Kidney glomerular epithelial cell (primary cell): ENCODE measurements around the gene KDM8.

ENCODE experiments used
- DNase-seq: peaks from one replicate; lab custom pipeline; 2025; lab: John Stamatoyannopoulos, UW

Gene KDM8

DNA sequence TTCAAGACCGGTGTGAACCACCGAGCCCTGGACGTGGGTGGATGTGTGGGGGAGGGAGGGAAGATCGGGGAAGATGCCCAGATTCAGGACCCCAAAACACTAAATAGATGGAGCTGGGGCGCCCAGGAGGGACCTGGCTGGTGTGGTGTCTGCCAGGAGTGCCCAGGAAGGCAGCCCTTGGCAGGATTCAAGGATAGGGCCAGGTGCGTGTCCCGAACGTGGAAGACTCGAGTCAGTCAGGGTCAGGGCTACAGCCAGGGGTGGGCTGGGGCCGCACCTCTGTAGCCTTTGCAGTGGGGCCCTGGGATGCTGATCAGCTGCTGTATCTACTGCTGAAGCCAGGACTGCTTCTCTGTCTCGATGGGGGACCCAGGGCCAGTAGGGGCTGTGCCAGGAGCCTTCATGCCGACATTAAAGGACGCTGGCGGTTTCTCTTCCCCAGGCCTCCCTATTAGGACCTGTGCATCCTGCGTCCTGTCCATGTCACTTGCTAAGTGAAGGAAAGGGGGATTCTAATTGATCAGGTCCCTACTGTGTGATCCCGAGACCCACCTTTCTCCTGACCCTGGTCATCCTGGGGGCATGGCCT, 13.1 kb downstream of the KDM8 start:
- no peak for DNase-seq

- DNase-seq = no peak
Measured at GRCh38 chr16:27217256-27217655, 13.9 kb downstream of the KDM8 start.

- no peak for DNase-seq
Measured at GRCh38 chr16:27218756-27219155, 15.4 kb downstream of the KDM8 start.

DNA sequence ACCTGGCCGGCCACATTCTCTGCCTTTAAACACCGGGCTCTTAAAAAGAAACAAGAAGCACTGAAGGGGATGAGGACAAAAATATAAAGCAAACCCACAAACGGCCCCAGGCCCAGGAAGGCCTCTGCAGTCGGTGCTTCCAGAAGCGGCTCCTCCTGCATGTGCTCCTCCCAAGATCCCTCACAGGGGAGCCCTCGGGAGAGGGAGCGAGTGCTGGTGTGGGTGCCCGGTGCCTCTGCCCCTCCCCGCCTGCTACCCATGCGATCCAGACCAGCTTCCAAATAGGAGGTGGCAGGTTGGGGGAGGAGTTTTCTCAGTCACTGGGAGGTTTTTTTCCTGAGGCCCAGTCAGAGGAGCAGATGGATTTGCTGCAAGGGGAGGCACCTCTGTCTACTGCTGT, 15.8 kb downstream of the KDM8 start:
- no peak for DNase-seq

DNA sequence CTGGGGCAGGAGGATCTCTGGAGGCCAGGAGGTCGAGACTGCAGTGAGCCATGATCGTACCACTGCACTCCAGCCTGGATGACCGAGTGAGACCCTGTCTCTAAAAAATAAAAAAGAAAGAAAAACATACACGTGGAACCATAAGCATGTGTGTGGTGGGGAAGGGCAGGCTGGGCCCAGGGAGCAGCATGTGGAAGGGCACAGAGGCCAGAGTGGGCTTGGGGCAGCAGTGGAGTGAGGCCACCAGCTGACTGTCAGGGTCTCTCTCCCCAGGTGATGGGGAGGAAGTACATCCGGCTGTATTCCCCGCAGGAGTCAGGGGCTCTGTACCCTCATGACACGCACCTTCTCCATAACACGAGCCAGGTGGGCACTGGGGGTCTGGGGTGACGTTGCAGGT, 16.8 kb downstream of the KDM8 start:
- no peak for DNase-seq

- DNase-seq = no peak
Measured at GRCh38 chr16:27220527-27220926, 17.2 kb downstream of the KDM8 start.

DNA sequence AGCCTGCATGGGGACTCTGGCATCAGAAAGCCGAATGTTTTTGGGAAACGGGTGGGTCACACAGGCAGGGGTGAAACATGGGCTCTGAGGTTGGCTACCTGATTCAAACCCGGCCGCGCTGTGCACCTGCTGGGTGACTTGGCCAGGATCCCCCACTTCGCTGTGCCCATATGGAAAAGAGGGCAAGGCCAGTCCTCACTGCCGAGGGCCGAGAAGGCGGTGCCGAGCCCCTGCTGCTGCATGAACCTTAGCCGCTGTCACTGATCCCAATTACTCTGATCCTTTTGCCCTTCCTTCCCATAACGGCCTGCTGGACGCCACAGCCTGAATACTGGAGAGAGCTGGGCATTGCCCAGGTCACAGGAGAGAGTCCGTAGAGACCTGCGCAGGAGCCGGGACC, 17.7 kb downstream of the KDM8 start:
- DNase-seq = no peak

- DNase-seq = no peak
Measured at GRCh38 chr16:27221576-27222248, 18.4 kb downstream of the KDM8 start.

DNA sequence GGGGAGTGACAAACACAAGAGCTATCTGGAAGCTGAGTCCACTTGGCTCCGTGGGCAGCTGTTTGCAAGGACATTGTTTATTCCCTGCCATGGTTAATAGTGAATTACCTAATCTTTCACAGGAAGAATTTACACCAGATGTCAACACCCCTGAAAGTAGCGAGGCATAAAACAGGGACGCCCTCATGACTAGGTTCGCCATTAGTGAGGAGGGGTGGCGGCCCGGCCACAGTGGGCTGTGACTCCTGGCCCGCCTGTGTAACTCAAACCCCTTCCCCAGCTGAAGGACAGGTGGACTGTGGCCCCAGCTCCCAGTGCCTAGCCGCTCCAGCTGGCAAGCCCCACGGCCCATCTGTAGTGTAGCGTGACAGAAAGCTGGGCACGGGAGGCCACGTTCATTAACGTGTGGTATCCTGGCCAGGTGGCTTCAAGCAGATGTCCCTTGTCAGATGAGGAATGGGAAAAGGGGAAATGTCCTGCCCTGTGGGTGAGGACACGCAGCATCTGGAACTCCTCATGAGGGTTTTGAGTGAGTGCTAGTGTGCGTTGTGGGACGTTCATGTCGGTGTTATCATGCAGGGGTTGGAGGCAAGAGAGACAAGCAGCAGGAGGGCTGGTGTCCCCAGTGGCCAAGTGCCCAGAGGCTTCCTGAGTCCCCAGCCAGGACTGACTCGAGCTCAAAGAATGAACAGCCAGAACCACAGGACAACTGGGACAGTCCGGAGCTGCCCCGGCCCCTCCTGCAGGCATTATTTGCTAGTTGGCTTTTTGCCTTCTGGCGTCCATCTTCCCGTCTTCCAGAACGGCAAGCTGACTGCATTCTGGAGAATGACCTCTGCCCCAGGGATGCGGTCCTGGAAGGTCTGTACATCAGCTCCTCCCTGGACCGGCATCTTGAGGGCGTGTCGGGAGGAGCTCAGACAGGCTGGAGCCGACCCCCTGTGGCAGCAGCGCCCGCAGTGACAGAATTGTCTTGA, 19.2 kb downstream of the KDM8 start:
- DNase-seq = no peak

GRCh38 chr16:27223226-27223610, 19.9 kb downstream of the KDM8 start:
- no peak for DNase-seq

GRCh38 chr16:27223701-27224100, 20.4 kb downstream of the KDM8 start:
- DNase-seq = no peak

DNA sequence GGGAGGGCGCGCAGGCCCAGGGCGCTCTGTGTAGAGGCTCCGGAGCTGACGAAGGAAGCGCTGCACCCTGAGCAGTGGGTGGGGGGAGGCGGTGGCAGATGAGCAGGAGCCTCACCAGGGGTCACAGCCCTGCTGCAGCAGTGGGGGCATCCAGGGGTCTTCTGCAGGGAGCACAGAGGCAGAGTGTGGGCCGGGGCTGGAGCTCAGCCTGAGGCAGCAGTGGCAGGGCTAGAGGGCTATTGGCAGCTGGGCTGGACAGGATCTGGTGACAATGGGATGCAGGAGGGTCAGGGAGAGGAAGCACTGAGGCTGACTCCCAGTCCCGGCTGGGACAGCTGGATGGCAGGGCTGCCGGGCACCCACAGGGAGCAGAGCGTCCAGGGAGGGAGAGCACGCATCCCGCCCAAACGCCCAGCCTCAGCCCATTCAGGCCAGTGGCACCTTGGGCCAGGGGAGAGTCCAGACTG, 21.0 kb downstream of the KDM8 start:
- no peak for DNase-seq

- DNase-seq = no peak
Measured at GRCh38 chr16:27224741-27225300, 21.5 kb downstream of the KDM8 start.

- DNase-seq = no peak
Measured at GRCh38 chr16:27225536-27226360, 22.4 kb downstream of the KDM8 start.

- no peak for DNase-seq
Measured at GRCh38 chr16:27226476-27226875, 23.1 kb downstream of the KDM8 start.

- no peak for DNase-seq
Measured at GRCh38 chr16:27226976-27227705, 23.8 kb downstream of the KDM8 start.

GRCh38 chr16:27228045-27228444, 24.7 kb downstream of the KDM8 start:
- no peak for DNase-seq

- DNase-seq = no peak
Measured at GRCh38 chr16:27228621-27229501, 25.5 kb downstream of the KDM8 start.

DNA sequence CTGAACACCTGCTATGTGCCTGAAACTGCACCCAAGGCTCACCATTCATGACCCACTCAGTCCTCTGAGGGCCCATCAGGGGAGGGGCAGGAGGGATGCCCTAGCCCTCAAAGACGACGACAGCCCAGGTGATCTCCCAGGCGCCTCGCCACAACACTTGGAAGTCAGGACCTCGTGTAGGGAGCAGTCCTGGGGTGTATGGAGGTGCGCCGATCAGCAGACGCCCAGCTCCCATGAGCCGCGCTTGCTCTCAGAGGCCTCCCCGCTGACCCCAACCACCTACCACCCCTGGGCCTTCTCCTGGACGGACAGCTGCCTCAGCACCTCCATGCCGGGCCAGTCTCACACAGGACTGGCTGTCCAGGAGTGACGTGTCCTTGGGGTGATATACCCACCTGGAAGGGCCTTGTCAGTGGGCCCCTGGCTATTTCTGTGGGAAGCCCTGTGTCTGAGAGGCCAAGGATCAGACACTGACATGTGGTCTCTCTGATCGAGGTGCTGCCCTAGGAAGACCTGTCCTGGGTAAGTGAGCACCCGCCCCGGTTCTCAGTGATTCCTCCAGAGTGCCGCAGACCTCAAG, 26.7 kb downstream of the KDM8 start:
- no peak for DNase-seq
